Measurements from ENCODE around the gene ODAD4.

Gene ODAD4

DNA sequence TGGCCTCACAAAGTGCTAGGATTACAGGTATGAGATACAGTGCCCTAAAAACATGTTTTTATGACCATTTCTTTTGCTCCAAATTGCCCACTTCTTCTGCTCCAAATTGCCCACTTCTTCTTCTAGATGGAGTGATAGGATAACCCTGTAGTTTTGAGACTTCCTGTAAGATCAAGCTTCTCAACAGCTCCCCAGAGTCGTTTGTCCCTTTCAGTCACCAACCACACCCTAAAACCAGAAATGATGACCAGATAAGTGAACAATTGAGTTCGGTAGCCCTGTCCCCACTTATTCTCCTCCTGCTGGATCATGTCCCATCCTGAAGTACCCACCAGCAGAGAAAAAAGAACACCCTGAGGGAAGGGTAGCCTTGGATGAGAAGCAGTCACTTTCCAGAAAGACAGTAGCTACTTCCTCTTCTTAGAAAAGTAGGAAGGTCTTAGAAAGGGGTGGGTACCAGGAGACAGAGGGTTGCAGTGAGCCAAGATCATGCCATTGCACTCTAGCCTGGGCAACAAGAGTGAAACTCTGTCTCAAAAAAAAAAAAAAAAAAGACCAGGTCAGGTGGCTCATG lies 2.5 kb downstream of the ODAD4 start:
- Histone ChIP-seq H3K27ac (replicated peaks) (peak overlapping the region; percentile 58), H3K27me3 (ENCODE audit: insufficient read depth, poor library complexity, severe bottlenecking) (no peaks in the 10 kb centered on the region), H3K4me3 (replicated peaks; ENCODE audit: insufficient read depth, low read length) (no peak overlapping the region)
- peak; percentile 61 to 74 for DNase-seq (ENCODE audit: low read depth in 1 of 2, low spot score in 1 of 2)
- TF ChIP-seq, protein P1, sequence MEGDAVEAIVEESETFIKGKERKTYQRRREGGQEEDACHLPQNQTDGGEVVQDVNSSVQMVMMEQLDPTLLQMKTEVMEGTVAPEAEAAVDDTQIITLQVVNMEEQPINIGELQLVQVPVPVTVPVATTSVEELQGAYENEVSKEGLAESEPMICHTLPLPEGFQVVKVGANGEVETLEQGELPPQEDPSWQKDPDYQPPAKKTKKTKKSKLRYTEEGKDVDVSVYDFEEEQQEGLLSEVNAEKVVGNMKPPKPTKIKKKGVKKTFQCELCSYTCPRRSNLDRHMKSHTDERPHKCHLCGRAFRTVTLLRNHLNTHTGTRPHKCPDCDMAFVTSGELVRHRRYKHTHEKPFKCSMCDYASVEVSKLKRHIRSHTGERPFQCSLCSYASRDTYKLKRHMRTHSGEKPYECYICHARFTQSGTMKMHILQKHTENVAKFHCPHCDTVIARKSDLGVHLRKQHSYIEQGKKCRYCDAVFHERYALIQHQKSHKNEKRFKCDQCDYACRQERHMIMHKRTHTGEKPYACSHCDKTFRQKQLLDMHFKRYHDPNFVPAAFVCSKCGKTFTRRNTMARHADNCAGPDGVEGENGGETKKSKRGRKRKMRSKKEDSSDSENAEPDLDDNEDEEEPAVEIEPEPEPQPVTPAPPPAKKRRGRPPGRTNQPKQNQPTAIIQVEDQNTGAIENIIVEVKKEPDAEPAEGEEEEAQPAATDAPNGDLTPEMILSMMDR (IDR thresholded peaks at IDR 0.05; ENCODE audit: insufficient read depth, low read length) = no peak
- TF ChIP-seq SPI1 (IDR thresholded peaks at IDR 0.05; ENCODE audit: borderline replicate concordance, low read depth) = peak; percentile 59; the same call in 1 of the 2 replicates

DNA sequence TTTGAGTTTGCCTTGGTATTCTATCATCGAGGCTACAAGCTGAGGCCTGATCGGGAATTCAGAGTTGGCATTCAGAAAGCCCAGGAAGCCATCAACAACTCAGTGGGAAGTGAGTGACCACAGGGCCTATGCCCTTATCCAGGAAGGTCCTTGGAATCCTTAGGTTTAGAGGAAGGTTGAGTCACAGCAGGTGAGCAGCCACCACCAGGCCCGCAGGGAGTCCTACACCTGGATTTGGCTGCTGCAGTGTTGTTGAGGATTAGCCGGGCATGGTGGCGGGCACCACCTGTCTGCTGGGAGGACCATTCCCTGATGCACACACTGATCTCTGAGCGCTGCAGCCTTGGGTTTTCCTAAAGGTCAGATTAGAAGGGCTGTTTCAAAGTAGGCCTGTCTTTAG lies 5.2 kb downstream of the ODAD4 start:
- no peaks in the 10 kb centered on the region for H3K27me3 ChIP-seq (ENCODE audit: insufficient read depth, poor library complexity, severe bottlenecking)
- no peak overlapping the region for H3K4me3 ChIP-seq (replicated peaks; ENCODE audit: insufficient read depth, low read length)
- H3K27ac ChIP-seq (replicated peaks) = no peak overlapping the region
- no peak for DNase-seq (ENCODE audit: low read depth in 1 of 2, low spot score in 1 of 2)
- TF ChIP-seq, protein P1 (IDR thresholded peaks at IDR 0.05; ENCODE audit: insufficient read depth, low read length) = no peak
- TF ChIP-seq POLR2AphosphoS5 (IDR thresholded peaks at IDR 0.05; ENCODE audit: low read depth) (no peak), GABPA (IDR thresholded peaks at IDR 0.05; ENCODE audit: low read depth) (no peak), SPI1 (IDR thresholded peaks at IDR 0.05; ENCODE audit: borderline replicate concordance, low read depth) (no peak)
- TF ChIP-seq, protein P2, sequence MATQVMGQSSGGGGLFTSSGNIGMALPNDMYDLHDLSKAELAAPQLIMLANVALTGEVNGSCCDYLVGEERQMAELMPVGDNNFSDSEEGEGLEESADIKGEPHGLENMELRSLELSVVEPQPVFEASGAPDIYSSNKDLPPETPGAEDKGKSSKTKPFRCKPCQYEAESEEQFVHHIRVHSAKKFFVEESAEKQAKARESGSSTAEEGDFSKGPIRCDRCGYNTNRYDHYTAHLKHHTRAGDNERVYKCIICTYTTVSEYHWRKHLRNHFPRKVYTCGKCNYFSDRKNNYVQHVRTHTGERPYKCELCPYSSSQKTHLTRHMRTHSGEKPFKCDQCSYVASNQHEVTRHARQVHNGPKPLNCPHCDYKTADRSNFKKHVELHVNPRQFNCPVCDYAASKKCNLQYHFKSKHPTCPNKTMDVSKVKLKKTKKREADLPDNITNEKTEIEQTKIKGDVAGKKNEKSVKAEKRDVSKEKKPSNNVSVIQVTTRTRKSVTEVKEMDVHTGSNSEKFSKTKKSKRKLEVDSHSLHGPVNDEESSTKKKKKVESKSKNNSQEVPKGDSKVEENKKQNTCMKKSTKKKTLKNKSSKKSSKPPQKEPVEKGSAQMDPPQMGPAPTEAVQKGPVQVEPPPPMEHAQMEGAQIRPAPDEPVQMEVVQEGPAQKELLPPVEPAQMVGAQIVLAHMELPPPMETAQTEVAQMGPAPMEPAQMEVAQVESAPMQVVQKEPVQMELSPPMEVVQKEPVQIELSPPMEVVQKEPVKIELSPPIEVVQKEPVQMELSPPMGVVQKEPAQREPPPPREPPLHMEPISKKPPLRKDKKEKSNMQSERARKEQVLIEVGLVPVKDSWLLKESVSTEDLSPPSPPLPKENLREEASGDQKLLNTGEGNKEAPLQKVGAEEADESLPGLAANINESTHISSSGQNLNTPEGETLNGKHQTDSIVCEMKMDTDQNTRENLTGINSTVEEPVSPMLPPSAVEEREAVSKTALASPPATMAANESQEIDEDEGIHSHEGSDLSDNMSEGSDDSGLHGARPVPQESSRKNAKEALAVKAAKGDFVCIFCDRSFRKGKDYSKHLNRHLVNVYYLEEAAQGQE (IDR thresholded peaks at IDR 0.05; ENCODE audit: insufficient replicate concordance, low read depth) = no peak

DNA sequence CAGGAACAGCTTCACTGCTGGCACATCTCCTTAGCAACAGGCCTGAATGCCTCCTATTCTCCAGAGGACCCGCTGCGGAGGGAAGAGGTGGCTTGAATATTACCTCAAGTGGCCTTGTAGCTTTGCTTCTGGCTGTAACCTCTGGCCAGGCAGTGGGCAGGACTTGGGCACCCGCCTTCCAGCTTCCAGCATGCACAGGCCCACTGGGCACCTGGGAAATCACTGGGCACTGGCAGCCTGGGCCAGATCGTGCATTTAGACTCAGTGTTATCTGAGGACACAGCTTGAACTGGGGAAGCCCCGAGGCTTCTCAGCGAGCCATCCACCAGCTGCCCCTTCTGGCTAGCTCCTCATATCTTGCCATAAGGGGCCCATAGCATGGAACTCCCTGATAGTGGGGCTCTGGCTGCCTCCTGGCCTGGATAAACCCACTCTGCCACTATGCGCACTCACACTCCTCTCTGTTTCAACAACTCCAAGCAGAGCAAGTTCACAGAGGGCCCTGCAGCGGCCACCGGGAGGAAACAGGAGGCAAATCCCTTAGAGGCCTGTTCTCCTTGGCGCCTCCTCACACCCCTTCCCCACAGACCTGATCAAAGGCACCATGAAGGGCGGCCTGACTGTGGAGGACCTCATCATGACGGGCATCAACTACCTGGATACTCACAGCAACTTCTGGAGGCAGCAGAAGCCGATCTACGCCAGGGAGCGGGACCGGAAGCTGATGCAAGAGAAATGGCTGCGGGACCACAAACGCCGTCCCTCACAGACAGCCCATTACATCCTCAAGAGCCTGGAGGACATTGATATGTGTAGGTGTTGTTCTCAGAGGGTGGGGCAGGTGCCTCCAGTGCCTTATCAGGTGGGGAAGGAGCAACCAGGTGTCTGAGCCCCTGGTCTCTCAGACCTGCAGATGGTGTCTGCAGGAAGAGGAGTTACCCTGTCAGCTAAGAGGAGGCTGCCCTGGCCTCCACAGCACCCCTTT lies 7.8 kb downstream of the ODAD4 start:
- Histone ChIP-seq H3K27me3 (ENCODE audit: insufficient read depth, poor library complexity, severe bottlenecking) (no peaks in the 10 kb centered on the region), H3K27ac (replicated peaks) (no peak overlapping the region), H3K4me3 (replicated peaks; ENCODE audit: insufficient read depth, low read length) (no peak overlapping the region)
- DNase-seq (ENCODE audit: low read depth in 1 of 2, low spot score in 1 of 2) = no peak
- no peak for TF ChIP-seq SPI1 (IDR thresholded peaks at IDR 0.05; ENCODE audit: borderline replicate concordance, low read depth)
- TF ChIP-seq, protein P2 (IDR thresholded peaks at IDR 0.05; ENCODE audit: insufficient replicate concordance, low read depth) = no peak
- TF ChIP-seq, protein P1 (IDR thresholded peaks at IDR 0.05; ENCODE audit: insufficient read depth, low read length) = no peak
- no peak for TF ChIP-seq GABPA (IDR thresholded peaks at IDR 0.05; ENCODE audit: low read depth)
- TF ChIP-seq POLR2AphosphoS5 (IDR thresholded peaks at IDR 0.05; ENCODE audit: low read depth) = no peak

Data from HL-60 (cell line).